SK-N-MC (cell line): Measurements from ENCODE around the gene SELENOO.

Experiments used
- EZH2 ChIP-seq: fragments of 200-600 bp; sonication (generic); IDR thresholded peaks from one replicate; pipeline ENCODE4 v1.6.1; 2017; ENCODE audit warnings: antibody characterized with exemption
- FOXP2 ChIP-seq: optimal IDR thresholded peaks from 2 replicates; pipeline ENCODE3; 2011; ENCODE audit warnings: mild to moderate bottlenecking, moderate library complexity; ENCODE audit not compliant: insufficient read depth; ENCODE audit errors: extremely low read length, control extremely low read depth
- POLR2AphosphoS5 ChIP-seq: IDR thresholded peaks from 2 replicates; pipeline ENCODE4 v1.6.1; 2012; ENCODE audit warnings: mild to moderate bottlenecking, low read depth, low read length, borderline replicate concordance

GRCh38 chr22:50169774-50170341 lies 31.0 kb upstream of the SELENOO start:
- TF ChIP-seq EZH2 = no peak
- TF ChIP-seq POLR2AphosphoS5 = no peak
- no peak for TF ChIP-seq FOXP2
